Skeletal muscle cell (primary cell): ENCODE results near the gene LRRC73.

Source experiments
- DNase-seq: peaks from one replicate; pipeline ENCODE4 v3.0.0-alpha.2; 2010; ENCODE audit warnings: low read depth
- H3K4me3 ChIP-seq: 2 replicates; pipeline ENCODE4 v1.5.1; 2011; ENCODE audit warnings: low read depth, mild to moderate bottlenecking, control low read depth, low read length, moderate library complexity

LRRC73 gene

GRCh38 chr6:43494766-43495165, 15.4 kb downstream of the LRRC73 start:
- H3K4me3 ChIP-seq = no peak overlapping the region
- no peak for DNase-seq

GRCh38 chr6:43494321-43494720, 15.8 kb downstream of the LRRC73 start:
- no peak overlapping the region for H3K4me3 ChIP-seq
- no peak for DNase-seq

GRCh38 chr6:43493833-43494232, 16.3 kb downstream of the LRRC73 start:
- H3K4me3 ChIP-seq = no peak overlapping the region

GRCh38 chr6:43493230-43493629, 16.9 kb downstream of the LRRC73 start:
- DNase-seq = no peak
- H3K4me3 ChIP-seq = no peak overlapping the region

More at GRCh38 chr6:43493833-43494232, 16.3 kb downstream of the LRRC73 start:
- no peak for DNase-seq

GRCh38 chr6:43492673-43493072, 17.5 kb downstream of the LRRC73 start:
- no peak overlapping the region for H3K4me3 ChIP-seq
- DNase-seq = peak; percentile 27

GRCh38 chr6:43491750-43492661, 18.1 kb downstream of the LRRC73 start:
- peak; percentile 42 for DNase-seq
- no peak overlapping the region for H3K4me3 ChIP-seq

- no peak overlapping the region for H3K4me3 ChIP-seq
- no peak for DNase-seq
These were observed 19.6 kb downstream of the LRRC73 start for GRCh38 chr6:43490523-43490939.

GRCh38 chr6:43489277-43490072, 20.7 kb downstream of the LRRC73 start:
- H3K4me3 ChIP-seq = no peak overlapping the region
- DNase-seq = peak; percentile 18

GRCh38 chr6:43488667-43489276, 21.4 kb downstream of the LRRC73 start:
- DNase-seq = no peak
- no peak overlapping the region for H3K4me3 ChIP-seq

- H3K4me3 ChIP-seq = no peak overlapping the region
- DNase-seq = no peak
These were observed 28.4 kb downstream of the LRRC73 start for GRCh38 chr6:43481591-43482236.

GRCh38 chr6:43481075-43481474, 29.1 kb downstream of the LRRC73 start:
- H3K4me3 ChIP-seq = no peak overlapping the region
- no peak for DNase-seq

GRCh38 chr6:43478008-43478372, 32.2 kb downstream of the LRRC73 start:
- H3K4me3 ChIP-seq = peak overlapping the region; percentile 80
- no peak for DNase-seq

- H3K4me3 ChIP-seq = peak within 1 kb of the TSS; percentile 80
- DNase-seq = peak; percentile 39
These were observed 32.7 kb downstream of the LRRC73 start, which contains the start of gene TJAP1 for GRCh38 chr6:43477235-43478007. Gene TJAP1, plus strand, starts transcription at chr6:43477570. Its CDS starts 21,432 bp downstream, at chr6:43499002.

- no peak for DNase-seq
- peak overlapping the region; percentile 80 for H3K4me3 ChIP-seq
These were observed 33.4 kb downstream of the LRRC73 start for GRCh38 chr6:43476746-43477145.

GRCh38 chr6:43475516-43475915, 34.6 kb downstream of the LRRC73 start:
- no peak overlapping the region for H3K4me3 ChIP-seq
- DNase-seq = no peak

GRCh38 chr6:43472515-43472914, 37.6 kb downstream of the LRRC73 start:
- no peak for DNase-seq
- H3K4me3 ChIP-seq = no peak overlapping the region

GRCh38 chr6:43471399-43471798, 38.7 kb downstream of the LRRC73 start:
- DNase-seq = no peak

GRCh38 chr6:43469947-43470346, 40.2 kb downstream of the LRRC73 start:
- no peak overlapping the region for H3K4me3 ChIP-seq
- no peak for DNase-seq

More at GRCh38 chr6:43471399-43471798, 38.7 kb downstream of the LRRC73 start:
- no peak overlapping the region for H3K4me3 ChIP-seq
